RWPE1 (cell line): ENCODE measurements around the gene ADGRG1.

Experiments used
- CTCF ChIA-PET: fragments of 350-600 bp; sonication (Branson Sonifier 250); formaldehyde crosslinking; extraction: SDS; loops from one replicate; lab custom pipeline; 2021; lab: Yijun Ruan, JAX
- POLR2A ChIA-PET: fragments of 400-600 bp; formaldehyde crosslinking; extraction: SDS; loops from one replicate; lab custom pipeline; 2020; ENCODE audit warnings: antibody characterized with exemption; ENCODE audit not compliant: low non-redundant PET; lab: Yijun Ruan, JAX
- DNase-seq: peaks from one replicate; pipeline ENCODE4 v3.0.0; 2012; ENCODE audit warnings: low spot score
- H3K27ac ChIP-seq: fragments of 450-650 bp; 2 replicates; pipeline ENCODE4 v1.5.1; 2017
- CTCF ChIP-seq: fragments of 450-650 bp; conservative IDR thresholded peaks from 2 replicates; pipeline ENCODE4 v1.5.1; 2017; ENCODE audit warnings: low read depth, mild to moderate bottlenecking

The ADGRG1 gene

GRCh38 chr16:57686577-57686976, 58.1 kb downstream of the ADGRG1 start:
- no peak for DNase-seq
- POLR2A ChIA-PET = no interaction called here
- CTCF ChIA-PET = interaction anchor here (1.6 kb wide), 1 partner anchor 38 kb away, joined by 4 read pairs; no protein-coding TSS in a partner anchor
- no peak for TF ChIP-seq CTCF
- H3K27ac ChIP-seq = no peak overlapping the region

GRCh38 chr16:57687363-57687929, 59.0 kb downstream of the ADGRG1 start:
- ChIA-PET CTCF (interaction anchor here (1.6 kb wide), 1 partner anchor 39 kb away, joined by 4 read pairs; no protein-coding TSS in a partner anchor), POLR2A (no interaction called here)
- H3K27ac ChIP-seq = no peak overlapping the region
- no peak for TF ChIP-seq CTCF
- DNase-seq = no peak

- no peak for DNase-seq
- POLR2A ChIA-PET = no interaction called here
- CTCF ChIA-PET = no interaction called here
- no peak overlapping the region for H3K27ac ChIP-seq
- no peak for TF ChIP-seq CTCF
Observed at GRCh38 chr16:57688487-57688986, 60.1 kb downstream of the ADGRG1 start.

- no peak for DNase-seq
- H3K27ac ChIP-seq = no peak overlapping the region
- ChIA-PET CTCF (no interaction called here), POLR2A (no interaction called here)
- TF ChIP-seq CTCF = no peak
Observed at GRCh38 chr16:57688987-57689761, 60.7 kb downstream of the ADGRG1 start.

GRCh38 chr16:57689762-57690558, 61.5 kb downstream of the ADGRG1 start:
- H3K27ac ChIP-seq = no peak overlapping the region
- no peak for DNase-seq
- ChIA-PET POLR2A (no interaction called here), CTCF (interaction anchor here (0.6 kb wide), 1 partner anchor 68 kb away, joined by 3 read pairs; no protein-coding TSS in a partner anchor)
- TF ChIP-seq CTCF = no peak
